Body of pancreas (tissue), 4 donors: ENCODE measurements around the gene DNAH1.

ENCODE experiments used
- POLR2A ChIP-seq, 3 donors: fragments of 450-650 bp; IDR thresholded peaks; one replicate each; pipeline ENCODE4 v1.6.1; 2016; ENCODE audit warnings: antibody characterized with exemption in 3 of 3, mild to moderate bottlenecking in 2 of 3
- TF ChIP-seq, protein P1 (sequence below), 7 experiments: fragments of 450-650 bp in 4 of 7; fragments of 200-600 bp in 3 of 7; sonication (generic) in 3 of 7; IDR thresholded peaks; one replicate each; pipeline ENCODE4 v1.5.1; 2016 to 2019; ENCODE audit warnings: antibody characterized with exemption in 7 of 7

DNA sequence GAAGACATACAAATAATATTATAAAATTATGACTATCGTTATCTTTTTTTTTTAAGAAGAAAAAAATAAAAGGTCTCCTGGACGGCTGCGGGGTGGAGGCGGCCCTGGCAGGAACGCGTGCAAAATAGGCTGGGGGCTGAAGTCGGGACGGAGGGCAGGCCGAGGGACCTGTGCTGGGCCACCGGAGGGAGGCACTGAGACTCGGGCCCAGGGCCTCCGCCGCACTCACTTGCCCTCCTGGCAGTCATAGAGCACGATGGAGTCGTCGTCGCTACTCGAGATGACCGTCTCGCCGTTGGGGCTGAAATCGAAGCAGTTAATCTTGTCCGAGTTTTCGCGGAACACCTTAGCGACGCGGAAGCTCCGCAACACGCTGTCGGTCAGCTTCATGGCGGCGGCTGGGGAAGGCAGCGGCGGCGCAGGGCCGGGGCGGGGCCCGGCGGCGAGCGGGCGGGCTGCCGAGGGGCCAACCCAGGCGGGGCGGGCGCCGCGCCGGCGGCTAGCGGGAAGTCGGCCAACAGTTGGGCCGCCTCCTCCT, 38.1 kb upstream of the DNAH1 start:
- TF ChIP-seq, protein P1, sequence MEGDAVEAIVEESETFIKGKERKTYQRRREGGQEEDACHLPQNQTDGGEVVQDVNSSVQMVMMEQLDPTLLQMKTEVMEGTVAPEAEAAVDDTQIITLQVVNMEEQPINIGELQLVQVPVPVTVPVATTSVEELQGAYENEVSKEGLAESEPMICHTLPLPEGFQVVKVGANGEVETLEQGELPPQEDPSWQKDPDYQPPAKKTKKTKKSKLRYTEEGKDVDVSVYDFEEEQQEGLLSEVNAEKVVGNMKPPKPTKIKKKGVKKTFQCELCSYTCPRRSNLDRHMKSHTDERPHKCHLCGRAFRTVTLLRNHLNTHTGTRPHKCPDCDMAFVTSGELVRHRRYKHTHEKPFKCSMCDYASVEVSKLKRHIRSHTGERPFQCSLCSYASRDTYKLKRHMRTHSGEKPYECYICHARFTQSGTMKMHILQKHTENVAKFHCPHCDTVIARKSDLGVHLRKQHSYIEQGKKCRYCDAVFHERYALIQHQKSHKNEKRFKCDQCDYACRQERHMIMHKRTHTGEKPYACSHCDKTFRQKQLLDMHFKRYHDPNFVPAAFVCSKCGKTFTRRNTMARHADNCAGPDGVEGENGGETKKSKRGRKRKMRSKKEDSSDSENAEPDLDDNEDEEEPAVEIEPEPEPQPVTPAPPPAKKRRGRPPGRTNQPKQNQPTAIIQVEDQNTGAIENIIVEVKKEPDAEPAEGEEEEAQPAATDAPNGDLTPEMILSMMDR (IDR thresholded peaks at IDR 0.05), result peak in 6 of 7 experiments; percentile 23 to 64 (median 42)
- TF ChIP-seq POLR2A (IDR thresholded peaks at IDR 0.05), result no peak
